Right cardiac atrium (tissue), 5 donors: ENCODE data around the gene OCA2. TPM values are rescaled to one million over a fixed set of nuclear protein-coding genes. Genes with fewer than 3 reads are reported as not detected.

ENCODE experiments used
- ATAC-seq, 2 donors: fragments of 200-7000 bp; cut with Tn5 transposase; one replicate each; pipeline versions ENCODE4 v1.8.0 to v1.9.1; 2020; ENCODE audit warnings: moderate library complexity in 2 of 2, mild to moderate bottlenecking in 1 of 2
- DNase-seq, 3 donors: peaks; one replicate each; pipeline ENCODE4 v3.0.0-alpha.2; 2020
- H3K27ac ChIP-seq: one replicate; pipeline ENCODE4 v1.5.1; 2013; ENCODE audit warnings: mild to moderate bottlenecking, low read length, control low read depth, moderate library complexity
- H3K27me3 ChIP-seq: one replicate; pipeline ENCODE4 v1.6.1; 2013; ENCODE audit not compliant: control insufficient read depth, insufficient read depth
- H3K4me1 ChIP-seq: one replicate; pipeline ENCODE4 v1.6.1; 2013; ENCODE audit warnings: low read length; ENCODE audit not compliant: control insufficient read depth, insufficient read depth
- H3K4me3 ChIP-seq: one replicate; pipeline ENCODE4 v1.5.1; 2013; ENCODE audit warnings: low read length, control low read depth
- H3K9me3 ChIP-seq: one replicate; pipeline ENCODE4 v1.6.1; 2013; ENCODE audit warnings: low read length; ENCODE audit not compliant: control insufficient read depth
- WGBS: extraction: QIAGEN DNeasy Blood & Tissue Kit; methylation state at CpG from one replicate; pipeline ENCODE4 v1.1.7; 2013; 5-methylcytosine and 5-hydroxymethylcytosine counted together
- intact Hi-C, 4 donors: fragments of 100-400 bp; cut with DNase I; formaldehyde crosslinking; loops; one replicate each; pipeline versions ENCODE4 v1.11.0 to v1.14.0; 2022 to 2023
- polyA plus RNA-seq: library from polyadenylated mRNA; stranded (reverse); fragments of 200-250 nt; gene quantifications from one replicate; pipeline ENCODE4 v1.2.3, GENCODE V29; 2013
- total RNA-seq, 4 donors: library from RNA; stranded (reverse); fragmentation: NEBNext Ultra II Directional; extraction: Animal tissue kit (Norgen Biotek cat#: 25700); gene quantifications; one replicate each; pipeline ENCODE4 v1.2.1, GENCODE V29; 2021
- donor health status: healthy with polysubstance abuse.
- donor health status: DM: no; HTN: yes; CAD: no.
- donor health status: DM: no; HTN: no; CAD: no.
- donor health status: DM: no; HTN: yes; CAD: no; lungs with severe emphysema.
- donor health status: DM: yes; HTN: yes; CAD: no.

The OCA2 gene
- total and polyA plus RNA-seq, 5 donors = 0.29 to 1.2 (median 0.50) TPM

DNA sequence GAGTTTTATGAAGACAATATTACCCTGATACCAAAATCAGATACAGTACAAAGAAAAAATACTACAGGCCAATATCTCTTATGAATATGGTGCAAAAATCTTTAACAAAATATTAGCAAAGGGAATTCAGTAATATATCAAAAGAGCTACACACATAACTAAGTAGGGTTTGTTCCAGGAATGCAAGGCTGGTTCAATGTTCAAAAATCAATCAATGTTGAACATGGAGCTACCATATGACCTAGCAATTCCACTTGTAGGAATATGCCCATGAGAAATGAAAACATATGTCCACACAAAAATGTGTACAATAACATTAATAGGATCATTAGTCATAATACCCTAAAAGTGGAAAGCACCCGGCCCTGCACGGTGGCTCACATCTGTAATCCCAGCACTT lies 7.8 kb downstream of the OCA2 start:
- Histone ChIP-seq H3K4me3 (no peak overlapping the region), H3K4me1 (peaks cover 3% of the 10 kb centered on the region), H3K27ac (no peak overlapping the region), H3K9me3 (no peaks in the 10 kb centered on the region), H3K27me3 (no peaks in the 10 kb centered on the region)
- ATAC-seq (no peak), DNase-seq (no peak)
- WGBS = 96% methylated on average over 2 of the region's 2 CpGs
- intact Hi-C loops = no loop called here

DNA sequence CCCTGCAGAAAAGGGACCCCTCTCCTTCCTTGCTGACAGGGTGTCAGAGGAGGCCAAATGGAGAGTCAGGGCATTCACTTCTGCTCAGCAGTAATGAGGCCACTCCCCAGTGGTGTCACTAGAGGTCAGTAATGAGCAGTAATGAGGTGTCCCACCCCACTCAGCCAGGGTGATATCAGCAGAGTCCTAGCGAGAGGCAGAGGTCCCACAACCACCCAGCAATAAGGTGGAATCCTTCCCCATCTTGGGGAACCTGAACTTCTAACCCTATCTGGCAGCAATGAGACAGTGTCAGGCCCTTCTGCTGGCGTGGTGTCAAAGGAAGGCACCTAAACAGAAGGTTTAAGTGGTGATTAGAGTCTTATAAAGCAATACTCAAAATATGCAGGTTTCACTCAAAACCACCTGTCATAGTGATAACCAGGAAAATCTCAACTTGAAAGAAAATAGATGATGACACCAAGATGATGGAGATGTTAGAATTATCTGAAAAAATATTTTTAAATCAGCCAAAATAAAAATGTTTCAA lies 12.9 kb downstream of the OCA2 start:
- DNase-seq (peak in 2 of 3 donors; percentile 43 to 74), ATAC-seq (peak; percentile 88 to 96)
- H3K27me3 ChIP-seq = no peaks in the 10 kb centered on the region
- no peaks in the 10 kb centered on the region for H3K9me3 ChIP-seq
- no peaks in the 10 kb centered on the region for H3K4me1 ChIP-seq
- 23% methylated on average over 2 of the region's 2 CpGs for WGBS
- no peak overlapping the region for H3K4me3 ChIP-seq
- intact Hi-C loops = loop anchor here in 2 of 4 donors (2.0 to 10.0 kb wide), 2 partner anchors 37 to 61 kb away; no protein-coding TSS in a partner anchor
- no peak overlapping the region for H3K27ac ChIP-seq

DNA sequence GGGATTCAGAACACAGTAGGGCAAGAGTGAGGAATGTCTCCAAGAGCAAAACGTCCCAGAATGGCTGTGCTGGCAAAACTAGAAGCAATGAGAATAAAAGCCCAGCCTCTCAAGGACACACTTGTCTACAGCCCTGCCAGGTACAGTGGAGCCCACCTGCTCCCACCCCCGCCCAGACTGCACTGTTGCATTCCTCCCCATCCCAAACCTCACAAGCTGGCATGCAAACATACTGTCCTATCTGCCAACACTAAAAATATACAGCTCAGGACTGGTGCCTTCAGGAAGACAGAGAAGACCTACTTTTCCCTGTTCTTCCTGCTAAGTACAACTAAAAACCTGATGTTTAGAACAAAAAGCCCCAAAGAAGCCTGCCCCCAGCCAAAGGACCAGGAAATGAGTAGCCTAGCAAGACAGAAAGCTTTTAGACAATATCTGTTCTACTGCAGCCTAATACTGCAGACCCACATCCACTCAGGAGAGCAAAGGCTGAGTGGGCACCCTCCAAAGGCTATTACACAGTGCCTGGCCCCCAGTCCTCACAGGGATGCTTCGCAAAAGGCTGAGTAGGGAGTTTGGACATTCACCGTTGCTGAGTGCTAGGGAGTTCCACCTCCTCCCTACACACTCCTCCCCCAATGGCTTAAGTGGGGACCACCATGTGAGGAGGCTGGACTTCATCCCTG lies 13.5 kb downstream of the OCA2 start:
- no peak overlapping the region for H3K27ac ChIP-seq
- intact Hi-C loops = loop anchor here in 2 of 4 donors (2.0 to 10.0 kb wide), 2 partner anchors 37 to 61 kb away; no protein-coding TSS in a partner anchor
- WGBS = 68% methylated on average over 4 of the region's 4 CpGs
- H3K9me3 ChIP-seq = no peaks in the 10 kb centered on the region
- H3K4me1 ChIP-seq = no peaks in the 10 kb centered on the region
- no peak overlapping the region for H3K4me3 ChIP-seq
- DNase-seq (no peak), ATAC-seq (peak; percentile 52 to 61)
- no peaks in the 10 kb centered on the region for H3K27me3 ChIP-seq

DNA sequence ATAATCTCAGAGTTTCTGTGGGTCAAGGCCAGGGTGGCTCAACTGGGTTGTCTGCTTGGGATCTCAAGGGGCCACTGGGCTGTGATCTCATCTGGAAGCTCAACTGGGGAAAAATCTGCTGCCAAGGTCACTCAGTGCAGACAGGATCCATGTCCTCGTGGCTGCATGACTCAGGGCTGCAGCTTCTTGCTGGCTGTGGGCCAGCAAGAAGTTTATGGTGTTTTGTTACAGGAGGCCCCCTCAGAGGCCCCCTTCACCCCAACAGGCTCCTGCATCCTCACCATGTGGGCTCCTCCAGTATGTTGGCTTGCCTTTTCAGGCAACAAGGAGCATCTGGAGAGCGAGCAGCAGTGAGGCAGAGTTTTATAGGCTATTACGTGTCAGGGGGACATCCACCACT lies 14.6 kb downstream of the OCA2 start:
- Histone ChIP-seq H3K27me3 (no peaks in the 10 kb centered on the region), H3K4me3 (no peak overlapping the region), H3K9me3 (no peaks in the 10 kb centered on the region), H3K27ac (no peak overlapping the region), H3K4me1 (no peaks in the 10 kb centered on the region)
- no peak for ATAC-seq
- WGBS = 70% methylated on average over 3 of the region's 3 CpGs
- no peak for DNase-seq
- intact Hi-C loops = loop anchor here in 2 of 4 donors (5.0 to 10.0 kb wide), 2 partner anchors 33 to 60 kb away; no protein-coding TSS in a partner anchor

DNA sequence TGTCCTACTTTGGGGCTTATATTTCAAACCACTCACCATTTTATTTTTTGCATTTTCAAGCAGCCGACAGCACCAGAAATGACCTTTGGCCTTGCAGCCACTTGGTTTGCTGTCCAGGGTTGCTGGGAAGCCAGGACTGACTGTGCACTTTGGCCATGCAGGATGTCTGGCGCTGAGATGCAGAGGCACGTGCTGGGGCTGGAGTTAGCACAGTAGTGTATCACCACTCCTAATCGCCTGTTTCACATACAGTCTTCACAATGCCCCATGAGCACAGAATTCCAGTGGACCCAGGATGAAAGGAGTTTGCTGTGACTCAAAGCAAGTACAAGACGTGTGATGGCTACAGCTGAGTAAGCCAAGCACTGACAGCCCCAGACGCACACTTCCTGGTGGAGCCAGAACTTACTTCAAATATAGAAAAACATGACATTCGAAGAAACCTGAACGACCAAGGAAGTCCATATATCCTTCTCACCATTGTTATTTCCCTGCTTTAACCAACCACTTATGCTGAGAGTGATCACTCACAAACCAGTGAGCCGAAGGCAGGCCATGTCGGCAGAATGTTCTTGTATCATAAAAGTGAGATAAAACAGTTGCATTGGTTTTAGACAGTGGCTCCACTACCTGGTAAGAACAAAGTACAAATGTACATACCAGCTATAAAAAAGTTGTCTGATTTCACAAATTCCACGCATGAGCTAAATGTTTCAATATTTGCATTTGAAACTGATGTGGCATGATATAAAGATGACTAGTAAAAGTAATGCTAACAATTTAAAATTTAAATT lies 16.0 kb downstream of the OCA2 start:
- Histone ChIP-seq H3K27ac (no peak overlapping the region), H3K4me3 (no peak overlapping the region), H3K9me3 (no peaks in the 10 kb centered on the region), H3K27me3 (no peaks in the 10 kb centered on the region), H3K4me1 (no peaks in the 10 kb centered on the region)
- DNase-seq (no peak), ATAC-seq (peak in 1 of 2 donors; percentile 50)
- intact Hi-C loops = loop anchor here in 2 of 4 donors (5.0 to 10.0 kb wide), 2 partner anchors 34 to 58 kb away; no protein-coding TSS in a partner anchor
- WGBS = 61% methylated on average over 11 of the region's 11 CpGs

DNA sequence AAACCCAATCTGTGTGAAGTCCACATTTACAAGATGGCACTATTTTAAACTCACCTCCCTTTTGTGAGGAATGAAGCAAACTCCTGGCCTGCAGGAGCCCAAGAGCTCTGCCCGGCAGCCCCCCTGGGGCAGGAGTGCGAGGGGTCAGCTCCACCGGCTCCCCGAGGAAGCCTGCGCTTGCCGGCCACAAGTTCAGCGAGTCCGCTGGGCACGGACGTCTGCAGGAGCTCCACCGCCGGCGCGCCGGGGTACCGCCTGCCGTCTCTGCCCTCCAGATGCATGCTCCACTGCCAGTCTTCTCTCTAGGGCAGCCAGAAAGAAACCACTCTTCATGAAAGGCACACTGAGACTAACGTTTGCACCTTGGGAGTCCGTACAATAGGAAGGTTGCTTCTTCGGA lies 17.5 kb downstream of the OCA2 start:
- H3K4me1 ChIP-seq = no peaks in the 10 kb centered on the region
- intact Hi-C loops = loop anchor here in 2 of 4 donors (5.0 to 10.0 kb wide), 2 partner anchors 36 to 57 kb away; no protein-coding TSS in a partner anchor
- no peaks in the 10 kb centered on the region for H3K27me3 ChIP-seq
- WGBS = 94% methylated on average over 20 of the region's 20 CpGs
- ATAC-seq (no peak), DNase-seq (no peak)
- no peaks in the 10 kb centered on the region for H3K9me3 ChIP-seq
- H3K27ac ChIP-seq = no peak overlapping the region
- no peak overlapping the region for H3K4me3 ChIP-seq

DNA sequence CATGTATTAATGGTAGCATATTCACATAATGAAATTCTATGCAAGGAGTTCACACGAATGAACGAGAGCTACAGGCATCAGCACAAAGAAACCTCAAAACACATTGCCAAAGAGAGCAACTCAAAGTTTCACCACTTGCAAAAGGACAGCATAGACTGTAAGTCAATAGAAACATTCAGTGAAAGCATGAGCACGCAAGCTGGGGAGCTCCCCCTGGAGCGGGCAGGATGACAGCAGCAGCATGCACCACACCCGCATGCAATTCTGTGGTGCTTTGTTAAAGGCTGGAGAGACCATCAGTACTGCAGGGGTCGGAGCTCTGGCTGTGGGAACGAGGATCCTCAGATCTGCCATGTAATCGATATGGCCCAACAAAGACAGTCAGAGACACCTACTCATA lies 18.7 kb downstream of the OCA2 start:
- no peak overlapping the region for H3K27ac ChIP-seq
- 58% methylated on average over 8 of the region's 8 CpGs for WGBS
- H3K4me3 ChIP-seq = no peak overlapping the region
- intact Hi-C loops = loop anchor here in 2 of 4 donors (5.0 to 10.0 kb wide), 2 partner anchors 37 to 56 kb away; no protein-coding TSS in a partner anchor
- H3K9me3 ChIP-seq = no peaks in the 10 kb centered on the region
- H3K27me3 ChIP-seq = no peaks in the 10 kb centered on the region
- DNase-seq (no peak), ATAC-seq (no peak)
- H3K4me1 ChIP-seq = no peaks in the 10 kb centered on the region

DNA sequence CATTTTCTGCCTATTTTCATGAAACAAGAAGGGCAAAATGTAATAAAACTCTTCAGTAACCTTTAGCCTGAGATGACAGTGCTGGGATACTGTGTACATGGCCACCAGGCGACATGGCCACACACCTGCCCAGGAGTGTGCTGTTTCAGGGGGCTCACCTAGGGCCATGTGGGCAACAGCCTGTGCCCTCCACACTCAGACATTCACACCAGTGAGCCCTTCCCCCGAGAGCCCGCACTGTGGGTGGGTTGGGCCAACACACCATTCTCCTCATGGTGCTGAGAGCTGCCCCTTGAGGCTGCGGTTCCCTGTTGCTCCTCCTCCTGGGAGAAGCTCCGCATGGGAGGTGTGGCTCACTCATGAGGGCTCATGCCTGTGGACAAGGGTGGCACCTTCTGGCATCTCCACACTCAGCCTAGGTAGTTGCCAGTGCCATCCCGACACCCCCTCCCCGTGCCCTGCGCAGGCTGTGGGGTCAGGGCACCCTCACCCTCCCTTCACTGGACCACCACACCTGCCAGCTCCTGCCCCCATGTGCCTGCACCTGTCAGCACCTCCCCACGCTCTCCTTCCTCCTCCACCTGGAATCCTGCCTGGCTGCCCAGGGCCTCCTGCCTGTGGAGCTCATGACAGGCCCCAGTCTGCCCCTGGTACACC lies 19.7 kb downstream of the OCA2 start:
- Histone ChIP-seq H3K9me3 (no peaks in the 10 kb centered on the region), H3K4me3 (no peak overlapping the region), H3K27ac (no peak overlapping the region), H3K27me3 (no peaks in the 10 kb centered on the region), H3K4me1 (no peaks in the 10 kb centered on the region)
- intact Hi-C loops = no loop called here
- DNase-seq (no peak), ATAC-seq (no peak)
- WGBS = 80% methylated on average over 9 of the region's 9 CpGs

DNA sequence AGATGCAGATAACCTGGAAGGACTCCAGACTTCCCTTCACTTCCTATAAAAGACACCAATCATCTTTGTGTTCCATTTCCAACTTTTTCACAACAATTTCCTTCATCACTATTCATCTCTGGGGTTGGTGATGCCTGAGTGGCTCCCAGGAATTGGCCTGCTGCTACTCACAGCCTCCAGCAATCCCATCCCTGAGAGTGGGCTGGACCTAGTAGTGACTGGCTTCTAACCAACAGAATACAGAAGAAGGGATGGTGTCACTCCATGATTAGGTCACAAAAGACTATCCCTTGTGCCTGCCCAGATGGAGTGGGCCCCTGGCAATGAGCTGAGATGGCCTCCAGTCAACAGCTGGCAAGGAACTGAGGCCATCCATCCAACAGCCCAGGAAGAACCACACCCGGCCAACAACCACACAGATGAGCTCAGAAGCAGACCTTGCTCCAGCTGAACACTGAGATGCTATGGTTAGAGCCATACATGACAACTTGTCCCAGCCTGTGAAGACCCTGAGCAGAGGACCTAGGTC lies 20.9 kb downstream of the OCA2 start:
- intact Hi-C loops = no loop called here
- no peaks in the 10 kb centered on the region for H3K4me1 ChIP-seq
- no peak overlapping the region for H3K4me3 ChIP-seq
- no peak for ATAC-seq
- H3K27ac ChIP-seq = no peak overlapping the region
- DNase-seq = no peak
- no peaks in the 10 kb centered on the region for H3K9me3 ChIP-seq
- no peaks in the 10 kb centered on the region for H3K27me3 ChIP-seq
- WGBS = 68% methylated on average over 1 of the region's 1 CpG

DNA sequence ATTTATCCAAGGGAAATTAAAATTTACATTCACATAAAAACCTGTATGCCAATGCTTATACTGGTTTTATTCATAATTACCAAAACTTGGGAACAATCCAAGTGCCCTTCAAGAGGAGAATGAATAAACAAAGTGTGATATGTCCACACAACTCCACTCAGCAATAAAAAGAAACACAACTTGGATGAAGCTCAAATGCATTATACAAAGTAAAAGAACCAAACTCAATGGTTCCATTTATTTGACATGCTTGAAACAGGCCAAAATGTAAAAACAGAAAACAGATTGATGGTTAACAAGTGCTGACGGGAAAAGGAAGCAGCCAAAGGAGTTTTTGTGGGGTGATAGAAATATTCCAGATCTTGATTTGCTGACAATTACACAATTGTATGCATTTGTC lies 23.5 kb downstream of the OCA2 start:
- H3K9me3 ChIP-seq = no peaks in the 10 kb centered on the region
- no peak overlapping the region for H3K4me3 ChIP-seq
- no peak overlapping the region for H3K27ac ChIP-seq
- WGBS = 50% methylated on average over 1 of the region's 1 CpG
- DNase-seq (no peak), ATAC-seq (no peak)
- H3K27me3 ChIP-seq = no peaks in the 10 kb centered on the region
- intact Hi-C loops = no loop called here
- no peaks in the 10 kb centered on the region for H3K4me1 ChIP-seq
